HepG2 (cell line): Measurements from ENCODE around the gene WDR47. TPM values are rescaled to one million over a fixed set of nuclear protein-coding genes. Genes with fewer than 3 reads are reported as not detected.

Source experiments
- EZH2 ChIP-seq: conservative IDR thresholded peaks from 2 replicates; pipeline ENCODE4 v1.6.1; 2012; ENCODE audit warnings: mild to moderate bottlenecking, low read depth, low read length, moderate library complexity
- FOXK1 ChIP-seq: sonication (generic); formaldehyde crosslinking; IDR thresholded peaks from 2 replicates; pipeline ENCODE4 v1.4.0; 2020; ENCODE audit warnings: low read depth, missing genetic modification reagents, borderline replicate concordance
- IKZF1 ChIP-seq: fragments of 450-650 bp; IDR thresholded peaks from 2 replicates; pipeline ENCODE4 v1.7.1; 2016
- MIER3 ChIP-seq: IDR thresholded peaks from 2 replicates; pipeline ENCODE4 v1.6.1; 2016; ENCODE audit warnings: missing compliant biosample characterization, borderline replicate concordance
- NCOA2 ChIP-seq: sonication (generic); formaldehyde crosslinking; IDR thresholded peaks from 2 replicates; pipeline ENCODE4 v1.8.0; 2022; ENCODE audit warnings: inconsistent platforms
- NRL ChIP-seq: sonication (generic); formaldehyde crosslinking; IDR thresholded peaks from 2 replicates; pipeline ENCODE4 v1.5.0; 2020; ENCODE audit warnings: missing genetic modification reagents, mild to moderate bottlenecking, moderate library complexity, borderline replicate concordance
- TCF7L2 ChIP-seq: IDR thresholded peaks from 2 replicates; pipeline ENCODE4 v1.6.1; 2011; ENCODE audit warnings: mild to moderate bottlenecking, low read depth, low read length, moderate library complexity
- TGIF2 ChIP-seq: IDR thresholded peaks from 2 replicates; pipeline ENCODE4 v1.6.1; 2016; ENCODE audit warnings: control low read depth, missing compliant biosample characterization
- ZBTB21 ChIP-seq: sonication (generic); formaldehyde crosslinking; IDR thresholded peaks from 2 replicates; pipeline ENCODE4 v1.4.0; 2020; ENCODE audit warnings: missing genetic modification reagents
- ZNF792 ChIP-seq: IDR thresholded peaks from 2 replicates; pipeline ENCODE4 v1.6.1; 2016
- polyA plus RNA-seq, 8 experiments: library from polyadenylated mRNA; depleted of rRNA in 3 of 8; stranded (reverse) in 7 of 8; unstranded in 1 of 8; fragments of >200 nt; fragmentation: Illumina TruSeq in 4 of 8; extraction: Trizol in 4 of 8; gene quantifications; 2 replicates each; pipeline versions ENCODE4 v1.2.1 to v1.2.3, GENCODE V29; 2011 to 2016; ENCODE audit warnings: low read depth in 4 of 8, missing spikeins in 1 of 8, mixed read lengths in 1 of 8; ENCODE audit not compliant: insufficient read depth in 1 of 8
- total RNA-seq, 5 experiments: library from RNA; depleted of rRNA; stranded (reverse); fragments of >200 nt; fragmentation: Illumina TruSeq; extraction: Trizol; gene quantifications; 2 replicates each; pipeline ENCODE4 v1.2.3, GENCODE V29; 2016; ENCODE audit warnings: low read depth in 1 of 5
- TF ChIP-seq, protein P1 (sequence below): IDR thresholded peaks from 2 replicates; pipeline ENCODE4 v1.6.1; 2012; ENCODE audit warnings: low read length, improper control_type of control experiment
- TF ChIP-seq, protein P2 (sequence below): sonication (generic); formaldehyde crosslinking; conservative IDR thresholded peaks from 2 replicates; pipeline ENCODE4 v1.8.0; 2022; ENCODE audit warnings: low read depth, missing genetic modification reagents
- TF ChIP-seq, protein P3 (sequence below): sonication (generic); formaldehyde crosslinking; IDR thresholded peaks from 2 replicates; pipeline ENCODE4 v1.5.0; 2020; ENCODE audit warnings: missing genetic modification reagents, mild to moderate bottlenecking, borderline replicate concordance
- TF ChIP-seq, protein P4 (sequence below): sonication (generic); formaldehyde crosslinking; IDR thresholded peaks from 2 replicates; pipeline ENCODE4 v1.5.1; 2020; ENCODE audit warnings: mild to moderate bottlenecking, moderate library complexity, missing genetic modification reagents
- TF ChIP-seq, protein P5 (sequence below): IDR thresholded peaks from 2 replicates; pipeline ENCODE4 v1.6.1; 2016; ENCODE audit warnings: missing genetic modification reagents, missing compliant biosample characterization
- TF ChIP-seq, protein P6 (sequence below): sonication (generic); formaldehyde crosslinking; conservative IDR thresholded peaks from 2 replicates; pipeline ENCODE4 v1.8.0; 2022; ENCODE audit warnings: missing genetic modification reagents
- TF ChIP-seq, protein P7 (sequence below): IDR thresholded peaks from 2 replicates; pipeline ENCODE4 v1.6.1; 2016

WDR47 gene
- total and polyA plus RNA-seq, 2 of the 13 experiments (the other 11 are each of a cell fraction or from before 2014, with no cell fraction given): 4.3 to 5.9 TPM

DNA sequence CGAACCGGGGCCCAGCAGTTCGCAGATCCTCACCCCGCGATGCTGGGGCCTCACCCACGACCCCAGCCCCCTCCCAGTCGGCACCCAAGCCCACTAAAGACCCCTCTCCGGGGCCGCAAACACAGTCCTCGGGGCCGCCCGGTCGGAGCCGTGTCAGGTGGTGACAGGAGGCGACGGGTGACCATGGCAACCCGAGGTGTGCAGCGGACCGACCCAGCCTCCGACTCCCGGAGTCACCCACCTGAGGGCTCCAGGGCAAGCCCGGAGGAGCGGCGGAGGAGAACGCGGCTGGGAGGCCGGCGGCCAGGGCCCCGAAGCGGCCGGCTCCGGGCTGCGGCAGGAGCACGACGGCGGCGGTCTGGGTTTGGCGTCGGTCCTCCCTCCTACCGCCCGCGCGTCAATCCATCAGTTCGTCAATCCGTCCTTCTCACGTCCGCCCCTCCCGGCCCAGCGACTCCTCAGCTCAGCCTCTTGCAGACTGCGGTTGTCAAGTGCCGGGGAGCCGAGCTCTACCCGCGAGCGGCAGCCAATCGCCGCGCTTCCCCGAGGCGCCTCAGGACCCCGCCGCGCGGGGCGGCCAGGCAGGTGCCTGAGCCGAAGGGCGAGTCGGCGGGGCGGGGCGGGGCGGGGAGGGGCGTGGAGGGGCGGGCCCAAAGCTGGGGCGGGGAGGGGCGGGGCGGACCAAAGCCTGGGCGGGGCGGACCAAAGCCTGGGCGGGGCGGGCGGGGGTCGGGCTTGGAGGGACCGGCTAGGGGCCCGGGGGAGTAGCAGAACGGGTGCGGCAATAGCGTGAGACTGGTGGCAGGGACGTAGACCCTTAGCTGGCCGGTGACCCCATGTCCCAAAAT, at the start of gene WDR47 (continued):
- TF ChIP-seq, protein P1, sequence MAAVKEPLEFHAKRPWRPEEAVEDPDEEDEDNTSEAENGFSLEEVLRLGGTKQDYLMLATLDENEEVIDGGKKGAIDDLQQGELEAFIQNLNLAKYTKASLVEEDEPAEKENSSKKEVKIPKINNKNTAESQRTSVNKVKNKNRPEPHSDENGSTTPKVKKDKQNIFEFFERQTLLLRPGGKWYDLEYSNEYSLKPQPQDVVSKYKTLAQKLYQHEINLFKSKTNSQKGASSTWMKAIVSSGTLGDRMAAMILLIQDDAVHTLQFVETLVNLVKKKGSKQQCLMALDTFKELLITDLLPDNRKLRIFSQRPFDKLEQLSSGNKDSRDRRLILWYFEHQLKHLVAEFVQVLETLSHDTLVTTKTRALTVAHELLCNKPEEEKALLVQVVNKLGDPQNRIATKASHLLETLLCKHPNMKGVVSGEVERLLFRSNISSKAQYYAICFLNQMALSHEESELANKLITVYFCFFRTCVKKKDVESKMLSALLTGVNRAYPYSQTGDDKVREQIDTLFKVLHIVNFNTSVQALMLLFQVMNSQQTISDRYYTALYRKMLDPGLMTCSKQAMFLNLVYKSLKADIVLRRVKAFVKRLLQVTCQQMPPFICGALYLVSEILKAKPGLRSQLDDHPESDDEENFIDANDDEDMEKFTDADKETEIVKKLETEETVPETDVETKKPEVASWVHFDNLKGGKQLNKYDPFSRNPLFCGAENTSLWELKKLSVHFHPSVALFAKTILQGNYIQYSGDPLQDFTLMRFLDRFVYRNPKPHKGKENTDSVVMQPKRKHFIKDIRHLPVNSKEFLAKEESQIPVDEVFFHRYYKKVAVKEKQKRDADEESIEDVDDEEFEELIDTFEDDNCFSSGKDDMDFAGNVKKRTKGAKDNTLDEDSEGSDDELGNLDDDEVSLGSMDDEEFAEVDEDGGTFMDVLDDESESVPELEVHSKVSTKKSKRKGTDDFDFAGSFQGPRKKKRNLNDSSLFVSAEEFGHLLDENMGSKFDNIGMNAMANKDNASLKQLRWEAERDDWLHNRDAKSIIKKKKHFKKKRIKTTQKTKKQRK: no peak
- TF ChIP-seq IKZF1 (no peak), TCF7L2 (no peak), FOXK1 (CRISPR knock-in tag) (no peak), EZH2 (no peak), ZBTB21 (CRISPR knock-in tag) (no peak), ZNF792 (CRISPR knock-in tag) (0 out of 2 replicates have a peak, but pooled peaks have one; percentile 29), MIER3 (CRISPR knock-in tag) (no peak), NRL (CRISPR knock-in tag) (no peak), TGIF2 (CRISPR knock-in tag) (peak; percentile 86; the same call in 1 of the 2 replicates), NCOA2 (CRISPR knock-in tag) (no peak)
- TF ChIP-seq, protein P2, sequence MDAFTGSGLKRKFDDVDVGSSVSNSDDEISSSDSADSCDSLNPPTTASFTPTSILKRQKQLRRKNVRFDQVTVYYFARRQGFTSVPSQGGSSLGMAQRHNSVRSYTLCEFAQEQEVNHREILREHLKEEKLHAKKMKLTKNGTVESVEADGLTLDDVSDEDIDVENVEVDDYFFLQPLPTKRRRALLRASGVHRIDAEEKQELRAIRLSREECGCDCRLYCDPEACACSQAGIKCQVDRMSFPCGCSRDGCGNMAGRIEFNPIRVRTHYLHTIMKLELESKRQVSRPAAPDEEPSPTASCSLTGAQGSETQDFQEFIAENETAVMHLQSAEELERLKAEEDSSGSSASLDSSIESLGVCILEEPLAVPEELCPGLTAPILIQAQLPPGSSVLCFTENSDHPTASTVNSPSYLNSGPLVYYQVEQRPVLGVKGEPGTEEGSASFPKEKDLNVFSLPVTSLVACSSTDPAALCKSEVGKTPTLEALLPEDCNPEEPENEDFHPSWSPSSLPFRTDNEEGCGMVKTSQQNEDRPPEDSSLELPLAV (CRISPR knock-in tag): no peak
- TF ChIP-seq, protein P3, sequence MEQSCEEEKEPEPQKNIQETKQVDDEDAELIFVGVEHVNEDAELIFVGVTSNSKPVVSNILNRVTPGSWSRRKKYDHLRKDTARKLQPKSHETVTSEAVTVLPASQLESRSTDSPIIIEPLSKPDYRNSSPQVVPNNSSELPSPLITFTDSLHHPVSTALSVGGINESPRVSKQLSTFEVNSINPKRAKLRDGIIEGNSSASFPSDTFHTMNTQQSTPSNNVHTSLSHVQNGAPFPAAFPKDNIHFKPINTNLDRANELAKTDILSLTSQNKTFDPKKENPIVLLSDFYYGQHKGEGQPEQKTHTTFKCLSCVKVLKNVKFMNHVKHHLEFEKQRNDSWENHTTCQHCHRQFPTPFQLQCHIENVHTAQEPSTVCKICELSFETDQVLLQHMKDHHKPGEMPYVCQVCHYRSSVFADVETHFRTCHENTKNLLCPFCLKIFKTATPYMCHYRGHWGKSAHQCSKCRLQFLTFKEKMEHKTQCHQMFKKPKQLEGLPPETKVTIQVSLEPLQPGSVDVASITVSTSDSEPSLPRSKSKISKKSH: no peak
- TF ChIP-seq, protein P4, sequence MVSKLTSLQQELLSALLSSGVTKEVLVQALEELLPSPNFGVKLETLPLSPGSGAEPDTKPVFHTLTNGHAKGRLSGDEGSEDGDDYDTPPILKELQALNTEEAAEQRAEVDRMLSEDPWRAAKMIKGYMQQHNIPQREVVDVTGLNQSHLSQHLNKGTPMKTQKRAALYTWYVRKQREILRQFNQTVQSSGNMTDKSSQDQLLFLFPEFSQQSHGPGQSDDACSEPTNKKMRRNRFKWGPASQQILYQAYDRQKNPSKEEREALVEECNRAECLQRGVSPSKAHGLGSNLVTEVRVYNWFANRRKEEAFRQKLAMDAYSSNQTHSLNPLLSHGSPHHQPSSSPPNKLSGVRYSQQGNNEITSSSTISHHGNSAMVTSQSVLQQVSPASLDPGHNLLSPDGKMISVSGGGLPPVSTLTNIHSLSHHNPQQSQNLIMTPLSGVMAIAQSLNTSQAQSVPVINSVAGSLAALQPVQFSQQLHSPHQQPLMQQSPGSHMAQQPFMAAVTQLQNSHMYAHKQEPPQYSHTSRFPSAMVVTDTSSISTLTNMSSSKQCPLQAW (CRISPR knock-in tag): no peak
- TF ChIP-seq, protein P5, sequence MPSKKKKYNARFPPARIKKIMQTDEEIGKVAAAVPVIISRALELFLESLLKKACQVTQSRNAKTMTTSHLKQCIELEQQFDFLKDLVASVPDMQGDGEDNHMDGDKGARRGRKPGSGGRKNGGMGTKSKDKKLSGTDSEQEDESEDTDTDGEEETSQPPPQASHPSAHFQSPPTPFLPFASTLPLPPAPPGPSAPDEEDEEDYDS (CRISPR knock-in tag): peak; percentile 92
- TF ChIP-seq, protein P6, sequence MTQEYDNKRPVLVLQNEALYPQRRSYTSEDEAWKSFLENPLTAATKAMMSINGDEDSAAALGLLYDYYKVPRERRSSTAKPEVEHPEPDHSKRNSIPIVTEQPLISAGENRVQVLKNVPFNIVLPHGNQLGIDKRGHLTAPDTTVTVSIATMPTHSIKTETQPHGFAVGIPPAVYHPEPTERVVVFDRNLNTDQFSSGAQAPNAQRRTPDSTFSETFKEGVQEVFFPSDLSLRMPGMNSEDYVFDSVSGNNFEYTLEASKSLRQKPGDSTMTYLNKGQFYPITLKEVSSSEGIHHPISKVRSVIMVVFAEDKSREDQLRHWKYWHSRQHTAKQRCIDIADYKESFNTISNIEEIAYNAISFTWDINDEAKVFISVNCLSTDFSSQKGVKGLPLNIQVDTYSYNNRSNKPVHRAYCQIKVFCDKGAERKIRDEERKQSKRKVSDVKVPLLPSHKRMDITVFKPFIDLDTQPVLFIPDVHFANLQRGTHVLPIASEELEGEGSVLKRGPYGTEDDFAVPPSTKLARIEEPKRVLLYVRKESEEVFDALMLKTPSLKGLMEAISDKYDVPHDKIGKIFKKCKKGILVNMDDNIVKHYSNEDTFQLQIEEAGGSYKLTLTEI (CRISPR knock-in tag): no peak
- TF ChIP-seq, protein P7, sequence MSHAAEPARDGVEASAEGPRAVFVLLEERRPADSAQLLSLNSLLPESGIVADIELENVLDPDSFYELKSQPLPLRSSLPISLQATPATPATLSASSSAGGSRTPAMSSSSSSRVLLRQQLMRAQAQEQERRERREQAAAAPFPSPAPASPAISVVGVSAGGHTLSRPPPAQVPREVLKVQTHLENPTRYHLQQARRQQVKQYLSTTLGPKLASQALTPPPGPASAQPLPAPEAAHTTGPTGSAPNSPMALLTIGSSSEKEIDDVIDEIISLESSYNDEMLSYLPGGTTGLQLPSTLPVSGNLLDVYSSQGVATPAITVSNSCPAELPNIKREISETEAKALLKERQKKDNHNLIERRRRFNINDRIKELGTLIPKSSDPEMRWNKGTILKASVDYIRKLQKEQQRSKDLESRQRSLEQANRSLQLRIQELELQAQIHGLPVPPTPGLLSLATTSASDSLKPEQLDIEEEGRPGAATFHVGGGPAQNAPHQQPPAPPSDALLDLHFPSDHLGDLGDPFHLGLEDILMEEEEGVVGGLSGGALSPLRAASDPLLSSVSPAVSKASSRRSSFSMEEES (CRISPR knock-in tag): no peak
